ENCODE results near the gene MYL10.
"Not testable (repeated sequence)": the region's sequence is repeated elsewhere in the genome, so short reads cannot be mapped to it uniquely, and the experiment has no call there.

Gene MYL10

DNA sequence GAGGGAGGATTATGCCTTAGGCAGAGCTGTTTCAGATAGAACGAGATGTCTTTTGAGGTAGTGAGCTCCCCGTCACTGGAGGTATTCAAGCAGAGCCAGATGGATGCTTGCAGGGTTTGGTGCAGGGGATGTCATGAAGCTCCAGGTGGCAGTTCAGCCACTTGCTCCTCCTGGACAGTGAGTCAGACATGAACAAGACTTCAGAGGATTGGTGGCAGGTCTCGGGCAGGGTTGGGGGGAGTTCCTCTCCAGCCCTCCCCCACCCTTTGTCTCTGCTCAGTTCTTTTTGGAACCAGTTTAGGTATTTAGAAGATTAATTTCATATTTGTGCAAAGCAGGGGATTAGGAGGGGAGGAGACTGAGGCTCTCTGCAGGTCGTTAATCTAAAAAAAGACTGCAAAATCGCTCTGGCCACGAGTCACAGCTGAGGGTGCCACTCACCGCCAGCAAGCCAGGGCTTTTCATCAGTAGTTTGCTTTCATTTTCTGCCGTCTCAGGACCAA is 21.5 kb upstream of the MYL10 start:
- no peak for DNase-seq

DNA sequence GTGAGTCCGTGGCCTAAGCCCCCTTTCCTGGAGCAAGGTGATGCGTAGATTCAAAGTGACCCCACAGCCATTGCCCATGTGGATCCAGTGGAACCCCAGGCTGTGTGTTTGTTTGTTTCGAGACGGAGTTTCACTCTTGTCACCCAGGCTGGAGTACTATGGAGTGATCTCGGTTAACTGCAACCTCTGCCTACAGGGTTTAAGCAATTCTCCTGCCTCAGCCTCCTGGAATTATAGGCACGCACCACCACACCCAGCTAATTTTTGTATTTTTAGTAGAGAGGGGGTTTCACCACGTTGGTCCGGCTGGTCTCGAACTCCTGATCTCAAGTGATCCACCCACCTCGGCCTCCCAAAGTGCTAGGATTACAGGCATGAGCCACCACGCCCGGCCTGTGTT is 18.8 kb upstream of the MYL10 start:
- DNase-seq, result not testable (repeated sequence)

- DNase-seq, result no peak
These were observed 16.9 kb upstream of the MYL10 start for GRCh38 chr7:101645951-101646350.

DNA sequence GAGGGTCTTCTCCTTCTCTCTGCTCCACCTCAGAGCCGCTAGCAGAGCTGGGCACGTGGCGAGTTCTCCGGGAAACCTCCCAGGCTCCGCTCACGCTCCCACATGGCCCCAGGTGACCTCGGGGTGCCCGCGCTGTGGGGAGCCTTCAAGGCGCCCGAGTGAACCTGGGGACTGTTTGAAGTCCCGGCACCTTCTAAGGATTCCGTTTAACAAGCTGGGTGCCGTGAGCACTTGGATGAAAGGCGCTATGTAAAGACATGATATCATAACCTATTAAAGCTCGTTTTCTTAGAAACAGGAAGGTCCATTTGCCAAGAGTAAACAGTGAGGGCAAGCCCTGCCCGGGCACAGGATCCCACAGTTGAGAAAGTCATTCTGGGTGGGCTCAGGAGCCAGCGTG is 15.8 kb upstream of the MYL10 start:
- DNase-seq, result no peak

DNA sequence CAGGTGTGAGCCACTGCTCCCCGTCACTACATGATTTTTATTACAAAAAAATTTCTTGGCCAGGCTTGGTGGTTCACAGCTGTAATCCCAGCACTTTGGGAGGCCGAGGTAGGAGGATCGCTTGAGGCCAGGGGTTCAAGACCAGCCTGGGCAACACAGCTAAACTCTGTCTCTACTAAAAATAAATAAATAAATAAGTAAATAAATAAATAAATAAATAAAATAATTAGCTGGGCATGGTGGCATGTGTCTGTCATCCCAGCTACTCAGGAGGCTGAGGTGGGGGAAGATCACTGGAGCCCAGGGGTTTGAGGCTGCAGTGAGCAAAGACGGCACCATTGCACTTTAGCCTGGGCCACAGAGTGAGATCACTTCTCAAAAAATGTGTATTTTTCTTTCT is 10.0 kb upstream of the MYL10 start:
- DNase-seq, result not testable (repeated sequence)

DNA sequence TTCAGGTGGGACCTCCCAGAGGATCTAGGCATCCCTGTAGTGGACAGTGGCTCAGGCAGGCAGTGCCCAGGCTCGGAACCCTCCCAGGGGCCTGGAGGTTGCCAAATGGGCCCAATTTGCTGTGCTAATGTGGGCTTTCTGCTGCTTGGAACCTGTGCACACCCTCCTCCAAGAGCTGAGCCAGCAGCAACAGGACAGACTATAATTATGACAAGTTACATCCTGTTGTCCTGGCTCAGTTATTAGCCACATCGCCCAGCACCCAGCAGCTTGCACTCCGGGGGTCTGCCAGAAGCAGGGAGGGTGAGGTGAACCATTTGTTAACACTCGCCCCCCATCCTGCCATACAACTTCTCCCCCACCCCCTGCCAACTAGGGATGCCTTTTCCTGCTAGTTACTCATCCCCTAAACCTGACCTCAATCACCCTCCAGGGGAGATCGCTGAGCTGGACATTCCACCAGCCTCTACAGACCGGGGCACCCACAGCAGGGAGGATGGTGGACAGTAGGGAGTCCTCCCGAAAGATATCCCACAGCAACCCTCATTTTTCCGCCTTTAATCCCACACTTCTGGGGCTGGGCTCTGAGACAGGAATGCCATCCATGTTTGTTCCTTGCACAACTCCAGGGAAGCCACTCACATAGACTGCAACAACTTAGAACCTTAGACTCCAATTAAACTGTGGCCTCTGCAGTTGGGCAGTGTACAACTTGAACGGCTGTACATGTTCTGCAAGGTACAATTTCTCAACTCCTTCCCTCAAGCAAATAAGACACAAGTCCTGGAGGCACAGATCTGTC is 7.9 kb upstream of the MYL10 start:
- no peak for DNase-seq

GRCh38 chr7:101635484-101635883 is 6.4 kb upstream of the MYL10 start:
- DNase-seq, result no peak

- DNase-seq, result no peak
These were observed 5.2 kb upstream of the MYL10 start for GRCh38 chr7:101634196-101634717.

- no peak for DNase-seq
These were observed 4.4 kb upstream of the MYL10 start for GRCh38 chr7:101633511-101633910.

DNA sequence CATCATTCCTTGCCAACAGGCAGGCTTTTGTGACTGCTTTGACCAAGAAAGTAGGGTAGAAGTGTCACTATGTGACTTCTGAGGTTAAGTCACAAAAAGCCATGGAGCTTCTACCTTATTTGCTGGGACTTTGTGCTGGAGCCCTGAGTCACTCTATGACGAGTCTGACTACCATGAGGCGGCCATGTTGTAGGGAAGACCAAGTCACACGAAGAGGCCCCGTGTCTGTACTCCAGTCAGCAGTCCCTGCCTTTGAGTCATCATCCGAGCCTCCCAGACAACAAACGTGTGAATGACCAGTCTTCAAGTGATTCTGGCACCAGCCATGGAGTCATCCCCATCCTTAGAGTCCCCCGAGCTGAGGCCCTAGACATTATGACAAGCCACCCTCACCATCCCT is 3.5 kb upstream of the MYL10 start:
- DNase-seq, result no peak

GRCh38 chr7:101631224-101631714 is 2.2 kb upstream of the MYL10 start:
- no peak for DNase-seq

DNA sequence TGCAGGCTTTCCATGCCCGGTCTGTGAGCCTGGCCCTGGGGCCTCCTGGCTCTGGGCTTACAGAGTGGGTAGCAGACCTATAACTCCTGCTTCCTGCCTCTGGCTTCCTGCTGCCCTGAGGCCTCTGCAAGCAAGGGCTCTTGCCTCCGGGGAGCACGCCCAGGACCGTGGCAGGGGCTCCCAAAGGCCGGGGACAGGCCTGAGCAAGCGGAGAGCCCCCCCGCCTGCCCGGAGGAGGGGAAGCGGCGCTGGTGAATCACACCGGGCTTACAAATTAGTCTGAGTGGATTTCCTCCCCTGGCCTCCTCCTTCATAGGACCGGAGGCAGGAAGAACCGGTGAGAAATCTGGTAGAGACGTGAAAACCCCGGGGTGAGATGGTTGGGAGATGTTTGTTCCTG is 1.5 kb upstream of the MYL10 start:
- DNase-seq, result peak in 1 of 2 donors; percentile 6

DNA sequence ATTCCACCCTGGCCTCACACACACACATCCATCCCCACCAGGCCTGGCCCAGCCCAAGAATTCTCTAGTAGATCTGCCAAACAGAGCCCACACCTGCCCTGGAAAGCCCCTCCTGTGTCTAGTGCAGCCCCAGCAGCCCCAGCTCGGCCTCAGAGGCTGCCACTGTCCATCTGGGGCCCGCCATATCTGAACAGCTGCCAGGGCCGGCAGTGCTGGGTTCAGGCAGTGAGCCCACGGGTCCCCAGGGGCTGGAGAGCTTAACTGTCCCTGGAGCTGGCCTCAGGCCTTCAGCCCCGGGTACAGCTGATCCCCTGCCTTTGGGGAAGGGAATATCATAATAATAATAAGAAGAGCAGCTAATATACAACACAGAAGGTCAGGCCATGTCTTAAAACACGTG is 574 bp downstream of the MYL10 start:
- DNase-seq, result no peak

- DNase-seq, result no peak
These were observed 2.3 kb downstream of the MYL10 start for GRCh38 chr7:101626758-101627157.

- DNase-seq, result no peak
These were observed 2.9 kb downstream of the MYL10 start for GRCh38 chr7:101626069-101626671.

GRCh38 chr7:101625031-101625791 is 3.9 kb downstream of the MYL10 start:
- peak; percentile 35 to 58 for DNase-seq

GRCh38 chr7:101624246-101625001 is 4.7 kb downstream of the MYL10 start:
- DNase-seq, result no peak

DNA sequence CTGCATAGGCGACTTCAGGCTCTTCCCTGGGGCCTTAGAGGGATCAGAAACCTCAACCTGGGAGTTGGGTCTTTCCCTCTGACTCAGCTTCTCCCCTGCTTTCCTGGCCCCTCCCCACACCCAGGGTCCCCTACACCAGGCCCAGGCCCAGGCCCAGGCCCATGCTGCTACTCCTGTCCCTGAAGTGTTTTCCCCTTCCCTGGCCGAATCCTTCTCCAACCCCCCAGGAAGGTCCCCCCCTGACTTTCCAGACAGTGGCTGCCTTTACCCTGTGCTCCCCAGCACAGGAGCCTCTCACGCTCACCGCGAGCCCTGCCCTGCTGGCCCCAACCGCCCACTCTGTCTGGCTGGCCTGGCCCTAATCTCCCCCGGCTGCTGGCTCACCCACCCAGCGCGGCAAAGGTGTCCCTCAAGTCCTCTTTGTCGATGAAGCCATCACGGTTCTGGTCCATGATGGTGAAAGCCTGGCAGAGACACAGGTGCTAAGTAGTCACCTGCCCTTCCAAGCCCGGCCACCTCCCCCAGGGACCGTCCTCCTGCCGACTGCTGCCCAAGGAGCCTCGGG is 6.4 kb downstream of the MYL10 start:
- DNase-seq, result no peak

GRCh38 chr7:101620991-101621390 is 8.1 kb downstream of the MYL10 start:
- DNase-seq, result no peak

DNA sequence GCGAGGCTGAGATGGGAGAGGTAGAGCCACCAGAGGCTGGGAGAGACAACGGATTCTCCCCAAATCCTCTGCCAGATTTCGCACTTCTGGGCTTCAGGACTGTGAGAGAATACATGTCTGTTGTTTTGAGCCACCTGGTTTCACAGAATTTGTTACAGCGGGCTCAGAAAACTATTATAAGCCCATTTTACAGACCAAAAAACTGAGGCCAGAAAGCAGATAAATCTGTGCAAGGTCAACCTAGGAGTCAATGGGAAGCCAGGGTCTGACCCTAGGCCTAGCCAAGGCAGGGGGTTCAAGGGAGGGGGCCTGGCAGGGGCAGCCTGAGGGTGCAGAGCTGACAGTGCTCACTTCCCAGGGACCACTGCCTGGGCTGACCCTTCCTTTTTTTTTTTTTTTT is 8.7 kb downstream of the MYL10 start:
- DNase-seq, result no peak

- DNase-seq, result no peak
These were observed 10.2 kb downstream of the MYL10 start for GRCh38 chr7:101618916-101619315.

GRCh38 chr7:101618207-101618839 is 10.8 kb downstream of the MYL10 start:
- no peak for DNase-seq

All from inflammatory macrophage treated with lipopolysaccharide for 1 hour (primary cell).